HG03066 (cell line): ENCODE measurements around the gene TBC1D32.

Experiments used
- ATAC-seq: cut with Tn5 transposase; IDR thresholded peaks from one replicate; pipeline ENCODE4 v1.9.1; 2021; ENCODE audit warnings: low read depth; ENCODE audit not compliant: unreplicated experiment

The TBC1D32 gene

GRCh38 chr6:121040831-121041230 lies 293.4 kb downstream of the TBC1D32 start:
- no peak for ATAC-seq

GRCh38 chr6:121033091-121033490 lies 301.2 kb downstream of the TBC1D32 start:
- ATAC-seq: no peak

- ATAC-seq: no peak
Observed at GRCh38 chr6:121032268-121033006, 301.8 kb downstream of the TBC1D32 start.
